Measurements from ENCODE around the gene FLOT2. TPM values are rescaled to one million over a fixed set of nuclear protein-coding genes. Genes with fewer than 3 reads are reported as not detected.

Gene FLOT2
- total and polyA plus RNA-seq, 2 of the 8 experiments (the other 6 are each of a cell fraction or from before 2014, with no cell fraction given) = 116 to 189 TPM

DNA sequence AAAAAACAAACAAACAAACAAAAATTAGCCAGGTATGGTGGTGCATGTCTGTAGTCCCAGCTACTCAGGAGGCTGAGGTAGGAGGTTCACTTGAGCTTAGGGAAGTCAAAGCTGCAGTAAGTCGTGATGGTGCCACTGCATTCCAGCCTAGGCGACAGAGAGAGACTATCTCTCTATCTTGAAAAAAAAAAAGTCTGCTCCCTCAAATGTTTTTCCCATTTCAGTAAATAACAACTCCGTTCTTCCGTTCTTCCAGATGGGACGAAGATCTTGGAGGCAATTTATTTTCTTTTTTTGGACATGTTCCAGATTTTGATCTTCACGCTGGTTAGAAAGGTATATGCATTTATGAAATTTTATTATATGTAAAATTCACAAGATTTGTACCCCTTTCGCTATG is 23.7 kb downstream of the FLOT2 start:
- ChIA-PET CTCF (ENCODE audit: partially characterized antibody) (interaction anchor here (1.1 to 1.5 kb wide), 4 partner anchors 8 to 123 kb away, joined by 3 to 5 read pairs (median 4); no protein-coding TSS in a partner anchor), POLR2A (ENCODE audit: partially characterized antibody) (interaction anchor here (1.0 to 1.6 kb wide), 2 partner anchors 13 to 127 kb away, joined by 3 read pairs; no protein-coding TSS in a partner anchor)
- Histone ChIP-seq H3K14ac (ENCODE audit: insufficient read length) (no peak overlapping the region), H3K27me3 (replicated peaks in 1 of 4; ENCODE audit: control insufficient read depth in 3 of 4, extremely low read depth in 1 of 4, insufficient read depth in 3 of 4, low read length in 3 of 4) (peaks cover 0 to 4% (median 0%) of the 10 kb centered on the region in 4 experiments; a peak in 2 of 7 replicates), H4K20me1 (replicated peaks in 1 of 2; ENCODE audit: control insufficient read depth in 1 of 2, insufficient read depth in 2 of 2, low read length in 2 of 2) (peaks cover 0 to 1% of the 10 kb centered on the region in 2 experiments), H3K9ac (replicated peaks in 1 of 4; ENCODE audit: extremely low read depth in 1 of 4, low read depth in 3 of 4, low read length in 3 of 4) (no peak overlapping the region), H2BK20ac (ENCODE audit: low read length) (no peak overlapping the region), H2BK5ac (ENCODE audit: low read depth, low read length) (no peak overlapping the region), H3K4ac (replicated peaks; ENCODE audit: insufficient read length, low read depth, low read length) (no peak overlapping the region), H3K4me2 (ENCODE audit: insufficient read depth in 1 of 2, low read depth in 2 of 2, low read length in 2 of 2) (no peak overlapping the region), H2AFZ (ENCODE audit: low read length) (no peak overlapping the region), H2AK5ac (ENCODE audit: low read depth, low read length) (no peak overlapping the region), H3K23ac (ENCODE audit: insufficient read length) (no peak overlapping the region), H3K79me1 (ENCODE audit: low read depth, low read length) (no peaks in the 10 kb centered on the region), H3K4me3 (ENCODE audit: extremely low read depth in 1 of 4, insufficient read depth in 2 of 4, low read depth in 3 of 4, low read length in 4 of 4) (no peak overlapping the region), H4K8ac (ENCODE audit: extremely low read depth, insufficient read depth, low read length) (no peak overlapping the region), H3K18ac (ENCODE audit: extremely low read depth, low read length) (no peak overlapping the region), H3K4me1 (replicated peaks in 1 of 4; ENCODE audit: control insufficient read depth in 3 of 4, insufficient read depth in 4 of 4, low read length in 3 of 4) (no peaks in the 10 kb centered on the region), H3K9me3 (ENCODE audit: insufficient read depth in 2 of 2, low read depth in 1 of 2, low read length in 1 of 2) (no peaks in the 10 kb centered on the region), H3K36me3 (ENCODE audit: control insufficient read depth in 2 of 4, insufficient read depth in 4 of 4, low read length in 3 of 4) (peaks cover 0 to 2% (median 0%) of the 10 kb centered on the region in 4 experiments; a peak in 1 of 8 replicates), H2BK12ac (ENCODE audit: low read depth, low read length) (no peak overlapping the region), H3K23me2 (ENCODE audit: low read depth, low read length) (no peaks in the 10 kb centered on the region), H2BK15ac (ENCODE audit: low read length) (no peak overlapping the region), H4K91ac (replicated peaks; ENCODE audit: insufficient read length, low read length) (no peak overlapping the region), H2BK120ac (replicated peaks; ENCODE audit: low read depth, low read length) (no peak overlapping the region), H3K56ac (replicated peaks; ENCODE audit: insufficient read length, low read depth, low read length) (no peak overlapping the region), H3K79me2 (ENCODE audit: control insufficient read depth in 1 of 2, insufficient read depth in 2 of 2, low read length in 2 of 2) (no peaks in the 10 kb centered on the region), H3K27ac (ENCODE audit: low read depth, low read length) (no peak overlapping the region), H4K5ac (ENCODE audit: insufficient read length, low read depth, low read length) (no peak overlapping the region)
- TF ChIP-seq POU5F1 (IDR thresholded peaks at IDR 0.05; ENCODE audit: low read depth, low read length) = no peak
- TF ChIP-seq TEAD4 (IDR thresholded peaks at IDR 0.05; ENCODE audit: low read depth, low read length) = no peak
- FAIRE-seq (no peak), DNase-seq (ENCODE audit: low read depth in 1 of 2, low spot score in 2 of 2) (no peak)
- WGBS, 2 experiments (ENCODE audit: extremely low coverage in 1 of 2, insufficient coverage in 1 of 2, insufficient read length in 1 of 2, insufficient replicate concordance in 2 of 2, low coverage in 1 of 2, low lambda C conversion rate in 2 of 2, missing lambda C conversion rate in 1 of 2) = 94% methylated on average over 7 of the region's 7 CpGs; no CpG with 5 or more reads in 1 of the 2 experiments

Measured in H1 (cell line).